K562 (cell line): Measurements from ENCODE around the gene AGFG2.

Experiments
- BCL6 ChIP-seq: fragments of 250-450 bp; sonication (Bioruptor Pico); IDR thresholded peaks from 2 replicates; pipeline ENCODE4 v1.4.0; 2020
- NFIC ChIP-seq: fragments of 450-650 bp; IDR thresholded peaks from 2 replicates; pipeline ENCODE4 v1.6.1; 2017; ENCODE audit warnings: mild to moderate bottlenecking, inconsistent platforms
- NFYB ChIP-seq: IDR thresholded peaks from 2 replicates; pipeline ENCODE4 v1.6.1; 2011; ENCODE audit warnings: mild to moderate bottlenecking, moderate library complexity; ENCODE audit not compliant: insufficient read length; ENCODE audit errors: extremely low read depth
- PHF20 ChIP-seq: fragments of 450-650 bp; IDR thresholded peaks from 2 replicates; pipeline ENCODE4 v1.6.1; 2018; ENCODE audit not compliant: partially characterized antibody
- POLR2AphosphoS5 ChIP-seq: IDR thresholded peaks from 2 replicates; pipeline ENCODE4 v1.6.1; 2011; ENCODE audit warnings: mild to moderate bottlenecking, low read depth, low read length, moderate library complexity; ENCODE audit not compliant: control insufficient read depth, insufficient read depth
- SLC30A9 ChIP-seq: fragments of 250-450 bp; sonication (Bioruptor Pico); IDR thresholded peaks from 2 replicates; pipeline ENCODE4 v1.8.0; 2022; ENCODE audit warnings: mild to moderate bottlenecking, moderate library complexity
- ZNF12 ChIP-seq: sonication (generic); formaldehyde crosslinking; IDR thresholded peaks from 2 replicates; pipeline ENCODE4 v1.4.0; 2020; ENCODE audit warnings: mild to moderate bottlenecking, missing genetic modification reagents
- ZNF76 ChIP-seq: fragments of 250-450 bp; sonication (Bioruptor Pico); IDR thresholded peaks from 2 replicates; pipeline ENCODE4 v1.4.0; 2020; ENCODE audit warnings: mild to moderate bottlenecking, moderate library complexity, borderline replicate concordance
- TF ChIP-seq, protein P1 (sequence below), 3 experiments: IDR thresholded peaks in 2 of 3; conservative IDR thresholded peaks in 1 of 3; 2 replicates each; pipeline ENCODE4 v1.5.1; 2011 to 2012; ENCODE audit warnings: low read length in 3 of 3, mild to moderate bottlenecking in 3 of 3, control low read depth in 2 of 3, improper control_type of control experiment in 1 of 3, inconsistent platforms in 1 of 3, low read depth in 1 of 3, mixed read lengths in 1 of 3, moderate library complexity in 1 of 3; ENCODE audit not compliant: insufficient read depth in 2 of 3
- TF ChIP-seq, protein P2 (sequence below): fragments of 450-650 bp; IDR thresholded peaks from 2 replicates; pipeline ENCODE4 v1.6.1; 2016; ENCODE audit warnings: mild to moderate bottlenecking

DNA sequence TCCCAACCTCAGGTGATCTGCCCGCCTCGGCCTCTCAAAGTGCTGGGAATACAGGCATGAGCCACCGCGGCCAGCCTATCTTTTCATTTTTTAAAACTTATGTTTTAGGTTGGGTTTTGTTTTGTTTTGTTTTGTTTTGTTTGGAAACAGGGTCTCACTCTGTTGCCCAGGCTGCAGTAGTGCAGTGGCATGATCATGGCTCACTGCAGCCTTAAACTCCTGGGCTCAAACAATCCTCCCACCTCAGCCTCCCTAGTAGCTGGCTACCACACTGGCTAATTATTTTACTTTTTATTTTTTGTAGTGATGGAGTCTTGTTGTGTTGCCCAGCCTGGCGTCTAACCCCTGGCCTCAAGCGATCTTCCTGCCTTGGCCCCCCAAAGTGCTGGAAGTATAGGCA, 19.4 kb upstream of the AGFG2 start:
- TF ChIP-seq BCL6 (CRISPR knock-in tag), result no peak
- no peak for TF ChIP-seq NFIC
- TF ChIP-seq SLC30A9, result no peak
- TF ChIP-seq, protein P1, sequence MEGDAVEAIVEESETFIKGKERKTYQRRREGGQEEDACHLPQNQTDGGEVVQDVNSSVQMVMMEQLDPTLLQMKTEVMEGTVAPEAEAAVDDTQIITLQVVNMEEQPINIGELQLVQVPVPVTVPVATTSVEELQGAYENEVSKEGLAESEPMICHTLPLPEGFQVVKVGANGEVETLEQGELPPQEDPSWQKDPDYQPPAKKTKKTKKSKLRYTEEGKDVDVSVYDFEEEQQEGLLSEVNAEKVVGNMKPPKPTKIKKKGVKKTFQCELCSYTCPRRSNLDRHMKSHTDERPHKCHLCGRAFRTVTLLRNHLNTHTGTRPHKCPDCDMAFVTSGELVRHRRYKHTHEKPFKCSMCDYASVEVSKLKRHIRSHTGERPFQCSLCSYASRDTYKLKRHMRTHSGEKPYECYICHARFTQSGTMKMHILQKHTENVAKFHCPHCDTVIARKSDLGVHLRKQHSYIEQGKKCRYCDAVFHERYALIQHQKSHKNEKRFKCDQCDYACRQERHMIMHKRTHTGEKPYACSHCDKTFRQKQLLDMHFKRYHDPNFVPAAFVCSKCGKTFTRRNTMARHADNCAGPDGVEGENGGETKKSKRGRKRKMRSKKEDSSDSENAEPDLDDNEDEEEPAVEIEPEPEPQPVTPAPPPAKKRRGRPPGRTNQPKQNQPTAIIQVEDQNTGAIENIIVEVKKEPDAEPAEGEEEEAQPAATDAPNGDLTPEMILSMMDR (IDR thresholded peaks at IDR 0.05 in 2 of 3, conservative IDR thresholded peaks at IDR 0.05 in 1 of 3; ENCODE audit: insufficient read depth in 2 of 3, low read depth in 1 of 3, low read length in 3 of 3), result no peak
- TF ChIP-seq ZNF76 (CRISPR knock-in tag), result no peak
- TF ChIP-seq, protein P2, sequence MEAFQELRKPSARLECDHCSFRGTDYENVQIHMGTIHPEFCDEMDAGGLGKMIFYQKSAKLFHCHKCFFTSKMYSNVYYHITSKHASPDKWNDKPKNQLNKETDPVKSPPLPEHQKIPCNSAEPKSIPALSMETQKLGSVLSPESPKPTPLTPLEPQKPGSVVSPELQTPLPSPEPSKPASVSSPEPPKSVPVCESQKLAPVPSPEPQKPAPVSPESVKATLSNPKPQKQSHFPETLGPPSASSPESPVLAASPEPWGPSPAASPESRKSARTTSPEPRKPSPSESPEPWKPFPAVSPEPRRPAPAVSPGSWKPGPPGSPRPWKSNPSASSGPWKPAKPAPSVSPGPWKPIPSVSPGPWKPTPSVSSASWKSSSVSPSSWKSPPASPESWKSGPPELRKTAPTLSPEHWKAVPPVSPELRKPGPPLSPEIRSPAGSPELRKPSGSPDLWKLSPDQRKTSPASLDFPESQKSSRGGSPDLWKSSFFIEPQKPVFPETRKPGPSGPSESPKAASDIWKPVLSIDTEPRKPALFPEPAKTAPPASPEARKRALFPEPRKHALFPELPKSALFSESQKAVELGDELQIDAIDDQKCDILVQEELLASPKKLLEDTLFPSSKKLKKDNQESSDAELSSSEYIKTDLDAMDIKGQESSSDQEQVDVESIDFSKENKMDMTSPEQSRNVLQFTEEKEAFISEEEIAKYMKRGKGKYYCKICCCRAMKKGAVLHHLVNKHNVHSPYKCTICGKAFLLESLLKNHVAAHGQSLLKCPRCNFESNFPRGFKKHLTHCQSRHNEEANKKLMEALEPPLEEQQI, result no peak
- TF ChIP-seq POLR2AphosphoS5, result no peak
- TF ChIP-seq ZNF12, result no peak
- TF ChIP-seq NFYB, result no peak
- TF ChIP-seq PHF20, result no peak
